PC-3 (cell line): ENCODE data around the gene BRIP1. TPM values are rescaled to one million over a fixed set of nuclear protein-coding genes. Genes with fewer than 3 reads are reported as not detected.

Experiments used
- ATAC-seq: fragments of 200-7000 bp; cut with Tn5 transposase; 2 replicates; pipeline ENCODE4 v1.9.1; 2020; ENCODE audit warnings: mild to moderate bottlenecking, moderate library complexity
- BruUV-seq: library from RNA; stranded (reverse); fragments of 400-500 nt; replicated peaks from 2 replicates; lab custom pipeline; 2021; lab: Mats Ljungman, UMichigan
- CTCF ChIA-PET: fragments of 300-600 bp; sonication (Branson Sonifier 250); formaldehyde crosslinking; loops from one replicate; lab custom pipeline; 2022; ENCODE audit warnings: antibody characterized with exemption; lab: Charles Lee
- POLR2A ChIA-PET: fragments of 300-600 bp; sonication (Branson Sonifier 250); formaldehyde crosslinking; loops from one replicate; lab custom pipeline; 2022; ENCODE audit warnings: antibody characterized with exemption; ENCODE audit not compliant: unreplicated experiment; lab: Charles Lee
- DNase-seq: peaks from one replicate; pipeline ENCODE4 v3.0.0-alpha.2; 2015
- H2AFZ ChIP-seq: fragments of 300-600 bp; sonication (generic); 2 replicates; pipeline ENCODE4 v1.6.0; 2016; ENCODE audit warnings: antibody characterized with exemption, low read length
- H3F3A ChIP-seq: fragments of 300-600 bp; sonication (generic); one replicate; pipeline ENCODE4 v1.6.0; 2017; ENCODE audit warnings: antibody characterized with exemption, low read length, control low read depth, mild to moderate bottlenecking; ENCODE audit not compliant: unreplicated experiment
- H3K27ac ChIP-seq: fragments of 300-600 bp; sonication (generic); 2 replicates; pipeline ENCODE4 v1.5.1; 2016; ENCODE audit warnings: mild to moderate bottlenecking, low read length
- H3K27me3 ChIP-seq: fragments of 300-600 bp; sonication (generic); 2 replicates; pipeline ENCODE4 v1.6.1; 2016; ENCODE audit warnings: low read length, mixed read lengths
- H3K36me3 ChIP-seq: fragments of 300-600 bp; sonication (generic); 2 replicates; pipeline ENCODE4 v1.6.1; 2016; ENCODE audit warnings: low read depth, mixed run types, low read length, mixed read lengths
- H3K4me1 ChIP-seq: fragments of 300-600 bp; sonication (generic); 2 replicates; pipeline ENCODE4 v1.5.1; 2016; ENCODE audit warnings: low read length; ENCODE audit not compliant: insufficient read depth
- H3K4me2 ChIP-seq: fragments of 300-600 bp; sonication (generic); 2 replicates; pipeline ENCODE4 v1.6.0; 2016; ENCODE audit warnings: low read length
- H3K4me3 ChIP-seq: fragments of 300-600 bp; sonication (generic); 2 replicates; pipeline ENCODE4 v1.5.1; 2016; ENCODE audit warnings: mild to moderate bottlenecking, low read length, mixed read lengths
- H3K79me2 ChIP-seq: fragments of 300-600 bp; sonication (generic); 2 replicates; pipeline ENCODE4 v1.6.1; 2017; ENCODE audit warnings: low read length, mixed read lengths
- H3K9ac ChIP-seq: fragments of 300-600 bp; sonication (generic); 2 replicates; pipeline ENCODE4 v1.6.0; 2016; ENCODE audit warnings: mild to moderate bottlenecking, low read length
- H3K9me2 ChIP-seq: fragments of 300-600 bp; sonication (generic); replicated peaks from 2 replicates; pipeline ENCODE4 v1.6.1; 2016; ENCODE audit warnings: mixed run types, low read length, mixed read lengths
- H3K9me3 ChIP-seq: fragments of 300-600 bp; sonication (generic); 2 replicates; pipeline ENCODE4 v1.6.1; 2016; ENCODE audit warnings: low read length, mixed read lengths
- H4K20me1 ChIP-seq: fragments of 300-600 bp; sonication (generic); 2 replicates; pipeline ENCODE4 v1.6.1; 2016; ENCODE audit warnings: low read length, mixed read lengths
- CTCF ChIP-seq: fragments of 300-600 bp; sonication (generic); conservative IDR thresholded peaks from 2 replicates; pipeline ENCODE4 v1.5.1; 2017; ENCODE audit warnings: antibody characterized with exemption, low read depth, mild to moderate bottlenecking, low read length
- EZH2 ChIP-seq: fragments of 300-600 bp; sonication (generic); IDR thresholded peaks from one replicate; pipeline ENCODE4 v1.6.1; 2017; ENCODE audit warnings: antibody characterized with exemption, mild to moderate bottlenecking, low read length; ENCODE audit not compliant: unreplicated experiment
- EZH2phosphoT487 ChIP-seq: fragments of 300-600 bp; sonication (generic); IDR thresholded peaks from 2 replicates; pipeline ENCODE4 v1.6.1; 2018; ENCODE audit warnings: mild to moderate bottlenecking, antibody characterized with exemption, low read length, borderline replicate concordance
- intact Hi-C: fragments of 100-400 bp; cut with micrococcal nuclease; formaldehyde crosslinking; loops from 2 replicates; pipeline ENCODE4 v1.9.0; 2023
- total RNA-seq: library from RNA; depleted of rRNA; stranded (reverse); fragments of >200 nt; gene quantifications from 2 replicates; pipeline ENCODE4 v1.2.3, GENCODE V29; 2014

BRIP1 gene
- total RNA-seq, 1 experiment from 2014 or later, result 21.1 TPM

GRCh38 chr17:61645920-61646319 is 217.4 kb downstream of the BRIP1 start:
- Histone ChIP-seq H3K4me1 (peaks cover 20% of the 10 kb centered on the region), H3K4me3 (no peak overlapping the region), H3K36me3 (0 out of 2 replicates have a peak, but pooled peaks cover 3% of the 10 kb centered on the region), H3K27me3 (no peaks in the 10 kb centered on the region), H3K9me2 (no peaks in the 10 kb centered on the region), H2AFZ (no peak overlapping the region), H4K20me1 (no peaks in the 10 kb centered on the region), H3K9ac (no peak overlapping the region), H3K27ac (no peak overlapping the region), H3K79me2 (no peaks in the 10 kb centered on the region), H3F3A (no peaks in the 10 kb centered on the region), H3K4me2 (peak overlapping the region; percentile 40), H3K9me3 (no peaks in the 10 kb centered on the region)
- TF ChIP-seq CTCF, result no peak
- no peak for TF ChIP-seq EZH2
- TF ChIP-seq EZH2phosphoT487, result no peak
- intact Hi-C loops, result loop anchor here (5.0 kb wide), 1 partner anchor 36 kb away; no protein-coding TSS in a partner anchor
- ChIA-PET CTCF (interaction anchor here (0.7 to 0.8 kb wide), 2 partner anchors 41 to 78 kb away, joined by 4 read pairs; no protein-coding TSS in a partner anchor), POLR2A (no interaction called here)
- BruUV-seq, result no TSS peak
- DNase-seq (no peak), ATAC-seq (peak; percentile 8; the same call in 1 of the 2 replicates)

GRCh38 chr17:61644800-61645774 is 218.2 kb downstream of the BRIP1 start:
- POLR2A ChIA-PET, result no interaction called here
- Histone ChIP-seq H3K79me2 (no peaks in the 10 kb centered on the region), H3K27me3 (no peaks in the 10 kb centered on the region), H3K4me2 (no peak overlapping the region), H4K20me1 (no peaks in the 10 kb centered on the region), H3K27ac (no peak overlapping the region), H3K9me2 (no peaks in the 10 kb centered on the region), H3K4me1 (peaks cover 20% of the 10 kb centered on the region), H3F3A (no peaks in the 10 kb centered on the region), H3K9ac (no peak overlapping the region), H3K4me3 (no peak overlapping the region), H2AFZ (no peak overlapping the region), H3K36me3 (no peaks in the 10 kb centered on the region), H3K9me3 (no peaks in the 10 kb centered on the region)
- BruUV-seq, result no TSS peak
- intact Hi-C loops, result loop anchor here (5.0 kb wide), 1 partner anchor 37 kb away; no protein-coding TSS in a partner anchor
- ATAC-seq, result peak; percentile 87
- peak; percentile 29 for DNase-seq
- CTCF ChIA-PET, result no interaction called here
- TF ChIP-seq EZH2 (no peak), CTCF (no peak), EZH2phosphoT487 (no peak)
